NCI-H2196 (cell line): ENCODE data around the gene YY1AP1.
"Not testable (repeated sequence)": the region's sequence is repeated elsewhere in the genome, so short reads cannot be mapped to it uniquely, and the experiment has no call there.

Experiments used
- DNase-seq: peaks from one replicate; lab custom pipeline; 2025; ENCODE audit not compliant: unreplicated experiment; lab: John Stamatoyannopoulos, UW

YY1AP1 gene

GRCh38 chr1:155696524-155696923 lies 8.0 kb upstream of the YY1AP1 start:
- DNase-seq = no peak

- DNase-seq = no peak
These were observed 7.0 kb upstream of the YY1AP1 start for GRCh38 chr1:155695608-155696007.

GRCh38 chr1:155695072-155695471 lies 6.5 kb upstream of the YY1AP1 start:
- DNase-seq = no peak

GRCh38 chr1:155694167-155694566 lies 5.6 kb upstream of the YY1AP1 start:
- no peak for DNase-seq

GRCh38 chr1:155691992-155692528 lies 3.5 kb upstream of the YY1AP1 start:
- no peak for DNase-seq

- DNase-seq = not testable (repeated sequence)
These were observed 570 bp upstream of the YY1AP1 start, which contains the start of gene DAP3 for GRCh38 chr1:155689081-155689607. DAP3 (plus strand) TSS chr1:155689091; CDS start chr1:155709780, 20,689 bp downstream.

GRCh38 chr1:155687705-155688323 lies 760 bp downstream of the YY1AP1 start:
- DNase-seq = not testable (repeated sequence)

- no peak for DNase-seq
These were observed 6.8 kb downstream of the YY1AP1 start for GRCh38 chr1:155681776-155682175.

- no peak for DNase-seq
These were observed 8.0 kb downstream of the YY1AP1 start for GRCh38 chr1:155680531-155680930.

- not testable (repeated sequence) for DNase-seq
These were observed 9.6 kb downstream of the YY1AP1 start for GRCh38 chr1:155678992-155679391.

- DNase-seq = no peak
These were observed 10.5 kb downstream of the YY1AP1 start for GRCh38 chr1:155678027-155678426.

GRCh38 chr1:155673003-155673402 lies 15.6 kb downstream of the YY1AP1 start:
- DNase-seq = no peak

GRCh38 chr1:155671750-155672149 lies 16.8 kb downstream of the YY1AP1 start:
- DNase-seq = no peak

- no peak for DNase-seq
These were observed 19.1 kb downstream of the YY1AP1 start for GRCh38 chr1:155669233-155670162.

GRCh38 chr1:155661239-155661638 lies 27.3 kb downstream of the YY1AP1 start:
- not testable (repeated sequence) for DNase-seq

GRCh38 chr1:155657463-155657862 lies 31.1 kb downstream of the YY1AP1 start:
- no peak for DNase-seq

GRCh38 chr1:155652951-155653350 lies 35.6 kb downstream of the YY1AP1 start:
- no peak for DNase-seq

- DNase-seq = no peak
These were observed 36.5 kb downstream of the YY1AP1 start for GRCh38 chr1:155651861-155652661.

GRCh38 chr1:155650231-155650757 lies 38.3 kb downstream of the YY1AP1 start:
- no peak for DNase-seq

GRCh38 chr1:155649676-155650075 lies 38.9 kb downstream of the YY1AP1 start:
- DNase-seq = no peak
